Osteoblast (primary cell): ENCODE data around the gene MRPL9. TPM values are rescaled to one million over a fixed set of nuclear protein-coding genes. Genes with fewer than 3 reads are reported as not detected.

Experiments used
- DNase-seq: peaks from one replicate; pipeline ENCODE4 v3.0.0; 2011; ENCODE audit warnings: low spot score, mixed read lengths; ENCODE audit not compliant: insufficient read length; ENCODE audit errors: missing footprints
- H2AFZ ChIP-seq: 2 replicates; pipeline ENCODE4 v1.6.0; 2011; ENCODE audit warnings: mild to moderate bottlenecking, low read length
- H3K27ac ChIP-seq: 2 replicates; pipeline ENCODE4 v1.5.1; 2011; ENCODE audit warnings: mild to moderate bottlenecking, low read depth, low read length, moderate library complexity
- H3K27me3 ChIP-seq: 2 replicates; pipeline ENCODE4 v1.6.0; 2012; ENCODE audit warnings: mild to moderate bottlenecking, control low read depth, inconsistent platforms, low read length, moderate library complexity; ENCODE audit not compliant: insufficient read depth
- H3K36me3 ChIP-seq: 2 replicates; pipeline ENCODE4 v1.5.1; 2011; ENCODE audit warnings: mild to moderate bottlenecking, low read length, control low read depth, moderate library complexity; ENCODE audit not compliant: insufficient read depth
- H3K4me1 ChIP-seq: 2 replicates; pipeline ENCODE4 v1.5.1; 2011; ENCODE audit warnings: mild to moderate bottlenecking, low read length, control low read depth, moderate library complexity; ENCODE audit not compliant: insufficient read depth
- H3K4me2 ChIP-seq: 2 replicates; pipeline ENCODE4 v1.6.0; 2011; ENCODE audit warnings: mild to moderate bottlenecking, low read length; ENCODE audit not compliant: insufficient read depth
- H3K4me3 ChIP-seq: fragments of 200-600 bp; sonication (generic); 3 replicates; pipeline ENCODE4 v1.5.1; 2012; ENCODE audit warnings: mild to moderate bottlenecking, low read length, inconsistent platforms; ENCODE audit not compliant: insufficient read depth
- H3K79me2 ChIP-seq: 2 replicates; pipeline ENCODE4 v1.6.0; 2012; ENCODE audit warnings: mild to moderate bottlenecking, low read length, control low read depth, inconsistent platforms; ENCODE audit not compliant: insufficient read depth
- H3K9me3 ChIP-seq: 2 replicates; pipeline ENCODE4 v1.5.1; 2011; ENCODE audit warnings: low read depth, low read length, control low read depth
- H4K20me1 ChIP-seq: 2 replicates; pipeline ENCODE4 v1.6.0; 2012; ENCODE audit warnings: mild to moderate bottlenecking, low read length, control low read depth; ENCODE audit not compliant: insufficient read depth
- CTCF ChIP-seq: IDR thresholded peaks from 2 replicates; pipeline ENCODE4 v1.5.1; 2011; ENCODE audit warnings: mild to moderate bottlenecking, low read depth, low read length, moderate library complexity; ENCODE audit errors: extremely low read depth
- total RNA-seq: library from RNA; depleted of rRNA; stranded (reverse); fragments of >200 nt; gene quantifications from 2 replicates; pipeline ENCODE4 v1.2.3, GENCODE V29; 2012

MRPL9 gene
- total RNA-seq, 1 donor: 73.8 TPM

- peaks cover 45% of the 10 kb centered on the region for H3K27me3 ChIP-seq
- H3K9me3 ChIP-seq: no peaks in the 10 kb centered on the region
- H2AFZ ChIP-seq: no peak overlapping the region
- H3K4me1 ChIP-seq: peaks cover 22% of the 10 kb centered on the region
- no peaks in the 10 kb centered on the region for H4K20me1 ChIP-seq
- TF ChIP-seq CTCF: no peak
- DNase-seq: no peak
- no peaks in the 10 kb centered on the region for H3K79me2 ChIP-seq
- H3K36me3 ChIP-seq: no peaks in the 10 kb centered on the region
- H3K4me3 ChIP-seq: no peak overlapping the region
- no peak overlapping the region for H3K27ac ChIP-seq
- no peak overlapping the region for H3K4me2 ChIP-seq
Measured at GRCh38 chr1:151723726-151724370, 39.4 kb downstream of the MRPL9 start.

GRCh38 chr1:151721788-151722510 is 41.3 kb downstream of the MRPL9 start:
- Histone ChIP-seq H3K9me3 (no peaks in the 10 kb centered on the region), H3K27me3 (peaks cover 62% of the 10 kb centered on the region)
- DNase-seq: peak; percentile 62

GRCh38 chr1:151720974-151721787 is 42.1 kb downstream of the MRPL9 start, which contains the start of gene RIIAD1:
Gene RIIAD1, plus strand, starts transcription at chr1:151721522. Its CDS starts 15 bp downstream, at chr1:151721537.
- H3K79me2 ChIP-seq: no peaks in the 10 kb centered on the region
- peak; percentile 95 for DNase-seq
- H2AFZ ChIP-seq: peak within 1 kb of the TSS; percentile 97
- no peaks in the 10 kb centered on the region for H4K20me1 ChIP-seq
- no peaks in the 10 kb centered on the region for H3K9me3 ChIP-seq
- H3K4me2 ChIP-seq: peak within 1 kb of the TSS; percentile 99
- peaks cover 15% of the 10 kb centered on the region for H3K4me1 ChIP-seq
- no peak within 1 kb of the TSS for H3K27ac ChIP-seq
- no peak for TF ChIP-seq CTCF
- no peaks in the 10 kb centered on the region for H3K36me3 ChIP-seq
- H3K27me3 ChIP-seq: peaks cover 66% of the 10 kb centered on the region
- H3K4me3 ChIP-seq: peak within 1 kb of the TSS; percentile 72

More at GRCh38 chr1:151721788-151722510, 41.3 kb downstream of the MRPL9 start:
- peak overlapping the region; percentile 99 for H3K4me2 ChIP-seq
- H3K4me1 ChIP-seq: peaks cover 15% of the 10 kb centered on the region
- H3K36me3 ChIP-seq: no peaks in the 10 kb centered on the region
- no peaks in the 10 kb centered on the region for H4K20me1 ChIP-seq
- H3K4me3 ChIP-seq: peak overlapping the region; percentile 72
- H3K79me2 ChIP-seq: no peaks in the 10 kb centered on the region
- no peak overlapping the region for H3K27ac ChIP-seq
- no peak for TF ChIP-seq CTCF
- peak overlapping the region; percentile 83 for H2AFZ ChIP-seq
